SK-N-SH treated with all-trans-retinoic acid at 6 μM for 48 hours (cell line): Measurements from ENCODE around the gene LEFTY1.

Experiments
- CSDC2 ChIP-seq: fragments of 250-450 bp; sonication (Bioruptor Pico); IDR thresholded peaks from 2 replicates; pipeline ENCODE4 v1.5.0; 2020; ENCODE audit warnings: mild to moderate bottlenecking, moderate library complexity
- PATZ1 ChIP-seq: fragments of 250-450 bp; sonication (Bioruptor Pico); IDR thresholded peaks from 2 replicates; pipeline ENCODE4 v1.8.0; 2020; ENCODE audit warnings: mild to moderate bottlenecking, moderate library complexity, borderline replicate concordance
- ZNF565 ChIP-seq: fragments of 450-650 bp; formaldehyde crosslinking; conservative IDR thresholded peaks from 2 replicates; pipeline ENCODE4 v1.5.0; 2020; ENCODE audit warnings: low read depth, mild to moderate bottlenecking, moderate library complexity
- ZNF8 ChIP-seq: fragments of 450-650 bp; formaldehyde crosslinking; IDR thresholded peaks from 2 replicates; pipeline ENCODE4 v1.5.0; 2020; ENCODE audit warnings: mild to moderate bottlenecking, moderate library complexity

GRCh38 chr1:225842074-225842473 lies 46.9 kb downstream of the LEFTY1 start:
- TF ChIP-seq ZNF565 (CRISPR knock-in tag) (no peak), CSDC2 (CRISPR knock-in tag) (no peak), PATZ1 (CRISPR knock-in tag) (no peak), ZNF8 (CRISPR knock-in tag) (no peak)
